Measurements from ENCODE around the gene MTCL1. TPM values are rescaled to one million over a fixed set of nuclear protein-coding genes. Genes with fewer than 3 reads are reported as not detected.

Gene MTCL1
- total RNA-seq, 1 donor from 2014 or later: 2.9 TPM

GRCh38 chr18:8747440-8747937 is 42.1 kb downstream of the MTCL1 start:
- intact Hi-C loops (cut with micrococcal nuclease): no loop called here
- peaks cover 23% of the 10 kb centered on the region for H3K4me1 Mint-ChIP-seq
- H3K9me3 Mint-ChIP-seq: peaks cover 4% of the 10 kb centered on the region
- ATAC-seq (ENCODE audit: low read depth) (no peak), DNase-seq (no peak)
- ChIA-PET CTCF (no interaction called here), POLR2A (no interaction called here)
- H3K27me3 Mint-ChIP-seq: no peaks in the 10 kb centered on the region
- no peaks in the 10 kb centered on the region for H3K36me3 Mint-ChIP-seq (ENCODE audit: low read depth)
- no peak for TF ChIP-seq CTCF (IDR thresholded peaks at IDR 0.05)
- no peak overlapping the region for H3K4me3 Mint-ChIP-seq
- no peak overlapping the region for H3K27ac Mint-ChIP-seq

- Mint-ChIP-seq H3K4me1 (peaks cover 21% of the 10 kb centered on the region), H3K27ac (no peak overlapping the region), H3K36me3 (ENCODE audit: low read depth) (no peaks in the 10 kb centered on the region), H3K9me3 (no peaks in the 10 kb centered on the region), H3K4me3 (no peak overlapping the region), H3K27me3 (no peaks in the 10 kb centered on the region)
- ChIA-PET POLR2A (no interaction called here), CTCF (no interaction called here)
- DNase-seq (no peak), ATAC-seq (ENCODE audit: low read depth) (no peak)
- TF ChIP-seq CTCF (IDR thresholded peaks at IDR 0.05): no peak
- intact Hi-C loops (cut with micrococcal nuclease): no loop called here
Measured at GRCh38 chr18:8749492-8749891, 44.1 kb downstream of the MTCL1 start.

GRCh38 chr18:8750954-8751415 is 45.6 kb downstream of the MTCL1 start:
- ChIA-PET CTCF (no interaction called here), POLR2A (no interaction called here)
- Mint-ChIP-seq H3K27me3 (no peaks in the 10 kb centered on the region), H3K9me3 (no peaks in the 10 kb centered on the region), H3K4me3 (no peak overlapping the region), H3K27ac (no peak overlapping the region), H3K36me3 (ENCODE audit: low read depth) (no peaks in the 10 kb centered on the region), H3K4me1 (peaks cover 26% of the 10 kb centered on the region)
- no peak for TF ChIP-seq CTCF (IDR thresholded peaks at IDR 0.05)
- DNase-seq (no peak), ATAC-seq (ENCODE audit: low read depth) (no peak)
- intact Hi-C loops (cut with micrococcal nuclease): no loop called here

DNA sequence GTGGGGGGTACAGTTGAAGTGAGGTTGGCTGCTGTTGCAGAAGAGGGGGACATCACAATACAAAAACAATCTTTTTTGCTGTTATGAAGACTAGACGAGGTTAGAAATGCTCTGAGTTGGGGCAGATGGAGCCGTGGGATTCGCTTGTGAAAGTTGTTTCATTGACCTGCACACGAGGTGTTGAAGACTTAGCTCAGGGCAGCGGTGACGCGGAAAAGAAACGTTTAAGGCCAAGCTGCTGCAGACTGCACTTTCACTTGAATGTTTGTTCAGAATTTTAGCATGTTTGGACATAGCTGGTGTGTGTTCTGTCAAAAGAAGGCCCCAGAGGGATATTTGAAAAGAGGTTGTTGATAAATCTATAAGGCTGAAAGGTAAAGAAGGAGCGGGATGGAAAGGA is 46.3 kb downstream of the MTCL1 start:
- ChIA-PET CTCF (no interaction called here), POLR2A (no interaction called here)
- H3K36me3 Mint-ChIP-seq (ENCODE audit: low read depth): no peaks in the 10 kb centered on the region
- H3K9me3 Mint-ChIP-seq: no peaks in the 10 kb centered on the region
- DNase-seq: no peak
- no peak overlapping the region for H3K4me3 Mint-ChIP-seq
- H3K27ac Mint-ChIP-seq: no peak overlapping the region
- intact Hi-C loops (cut with micrococcal nuclease): no loop called here
- H3K4me1 Mint-ChIP-seq: peaks cover 25% of the 10 kb centered on the region
- ATAC-seq (ENCODE audit: low read depth): no peak
- TF ChIP-seq CTCF (IDR thresholded peaks at IDR 0.05): no peak
- no peaks in the 10 kb centered on the region for H3K27me3 Mint-ChIP-seq

GRCh38 chr18:8752329-8752728 is 47.0 kb downstream of the MTCL1 start:
- Mint-ChIP-seq H3K27me3 (no peaks in the 10 kb centered on the region), H3K27ac (no peak overlapping the region), H3K4me1 (peaks cover 31% of the 10 kb centered on the region), H3K36me3 (ENCODE audit: low read depth) (no peaks in the 10 kb centered on the region), H3K9me3 (no peaks in the 10 kb centered on the region), H3K4me3 (no peak overlapping the region)
- intact Hi-C loops (cut with micrococcal nuclease): no loop called here
- ChIA-PET POLR2A (no interaction called here), CTCF (no interaction called here)
- no peak for DNase-seq
- ATAC-seq (ENCODE audit: low read depth): no peak
- no peak for TF ChIP-seq CTCF (IDR thresholded peaks at IDR 0.05)
